ENCODE results near the gene SIAH1.

DNA sequence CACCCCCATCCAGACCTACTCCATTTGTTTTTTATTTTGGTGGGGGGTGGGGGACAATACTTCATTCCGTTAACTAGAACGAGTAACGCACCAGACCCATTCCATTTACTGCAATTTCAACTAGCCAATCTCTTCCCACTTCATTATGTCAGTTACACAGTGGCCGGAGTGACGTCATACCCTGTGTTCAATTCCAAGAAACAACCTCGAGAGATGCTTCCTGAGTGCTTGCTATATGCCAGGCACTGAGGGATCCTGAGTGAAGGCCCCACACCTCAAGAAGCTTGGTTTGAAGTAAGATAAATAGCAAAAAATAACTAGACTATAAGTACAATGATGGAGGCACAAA lies 9.1 kb upstream of the SIAH1 start:
- TF ChIP-seq, protein P1, sequence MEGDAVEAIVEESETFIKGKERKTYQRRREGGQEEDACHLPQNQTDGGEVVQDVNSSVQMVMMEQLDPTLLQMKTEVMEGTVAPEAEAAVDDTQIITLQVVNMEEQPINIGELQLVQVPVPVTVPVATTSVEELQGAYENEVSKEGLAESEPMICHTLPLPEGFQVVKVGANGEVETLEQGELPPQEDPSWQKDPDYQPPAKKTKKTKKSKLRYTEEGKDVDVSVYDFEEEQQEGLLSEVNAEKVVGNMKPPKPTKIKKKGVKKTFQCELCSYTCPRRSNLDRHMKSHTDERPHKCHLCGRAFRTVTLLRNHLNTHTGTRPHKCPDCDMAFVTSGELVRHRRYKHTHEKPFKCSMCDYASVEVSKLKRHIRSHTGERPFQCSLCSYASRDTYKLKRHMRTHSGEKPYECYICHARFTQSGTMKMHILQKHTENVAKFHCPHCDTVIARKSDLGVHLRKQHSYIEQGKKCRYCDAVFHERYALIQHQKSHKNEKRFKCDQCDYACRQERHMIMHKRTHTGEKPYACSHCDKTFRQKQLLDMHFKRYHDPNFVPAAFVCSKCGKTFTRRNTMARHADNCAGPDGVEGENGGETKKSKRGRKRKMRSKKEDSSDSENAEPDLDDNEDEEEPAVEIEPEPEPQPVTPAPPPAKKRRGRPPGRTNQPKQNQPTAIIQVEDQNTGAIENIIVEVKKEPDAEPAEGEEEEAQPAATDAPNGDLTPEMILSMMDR (IDR thresholded peaks at IDR 0.05): no peak
- TF ChIP-seq EZH2phosphoT487 (IDR thresholded peaks at IDR 0.05): no peak
